VCaP (cell line): Measurements from ENCODE around the gene SCGB1C2.
"Not testable (repeated sequence)": the region's sequence is repeated elsewhere in the genome, so short reads cannot be mapped to it uniquely, and the experiment has no call there.

Experiments
- H3K27ac ChIP-seq: fragments of 450-650 bp; 2 replicates; pipeline ENCODE4 v1.5.1; 2017
- TF ChIP-seq, protein P1 (sequence below): fragments of 450-650 bp; conservative IDR thresholded peaks from 2 replicates; pipeline ENCODE4 v1.5.1; 2017; ENCODE audit warnings: mild to moderate bottlenecking, moderate library complexity

The SCGB1C2 gene

DNA sequence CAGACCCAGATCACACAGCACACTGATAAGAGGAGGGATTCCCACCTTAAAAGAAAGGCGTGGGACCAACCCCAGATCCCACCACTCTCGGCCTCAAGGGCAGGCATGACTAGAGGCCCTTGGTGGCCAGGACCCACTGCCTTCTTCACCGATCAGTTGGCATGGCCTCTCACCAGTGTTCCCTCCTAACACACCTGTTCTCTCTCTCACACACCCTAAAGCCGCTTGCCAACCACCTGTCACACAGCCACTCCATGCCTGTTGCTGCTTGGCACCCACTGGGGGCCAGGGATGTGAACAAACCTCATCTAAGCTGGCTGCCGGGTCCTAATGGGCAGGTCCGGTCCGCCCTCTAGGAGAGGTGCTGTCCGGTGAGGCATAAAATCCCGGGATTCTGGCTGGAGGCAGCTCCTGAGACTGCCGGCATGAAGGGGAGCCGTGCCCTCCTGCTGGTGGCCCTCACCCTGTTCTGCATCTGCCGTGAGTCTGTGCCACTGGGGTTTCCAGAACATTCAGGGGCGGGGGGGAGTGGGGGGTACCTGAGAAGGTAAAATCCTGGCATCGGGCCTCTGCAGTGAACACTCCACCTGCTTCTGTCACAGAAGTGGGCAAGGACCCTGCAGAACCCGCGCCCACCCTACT, at the start of gene SCGB1C2:
SCGB1C2 (plus strand) TSS at position 404 of the 642 bp plus-strand sequence; CDS start at position 426, 22 bp downstream.
- not testable (repeated sequence) for H3K27ac ChIP-seq

DNA sequence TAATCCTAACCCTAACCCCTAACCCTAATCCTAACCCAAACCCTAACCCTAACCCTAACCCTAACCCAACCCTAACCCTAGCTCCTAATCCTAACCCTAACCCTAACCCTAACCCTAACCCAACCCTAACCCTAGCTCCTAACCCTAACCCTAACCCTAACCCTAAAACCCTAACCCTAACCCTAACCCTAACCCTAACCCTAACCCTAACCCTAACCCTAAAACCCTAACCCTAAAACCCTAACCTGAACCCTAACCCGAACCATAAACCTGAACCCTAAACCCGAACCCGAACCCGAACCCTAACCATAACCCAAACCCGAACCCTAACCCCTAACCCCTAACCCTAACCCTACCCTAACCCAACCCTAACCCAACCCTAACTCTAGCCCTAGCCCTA, 24.3 kb upstream of the SCGB1C2 start:
- H3K27ac ChIP-seq = not testable (repeated sequence)

DNA sequence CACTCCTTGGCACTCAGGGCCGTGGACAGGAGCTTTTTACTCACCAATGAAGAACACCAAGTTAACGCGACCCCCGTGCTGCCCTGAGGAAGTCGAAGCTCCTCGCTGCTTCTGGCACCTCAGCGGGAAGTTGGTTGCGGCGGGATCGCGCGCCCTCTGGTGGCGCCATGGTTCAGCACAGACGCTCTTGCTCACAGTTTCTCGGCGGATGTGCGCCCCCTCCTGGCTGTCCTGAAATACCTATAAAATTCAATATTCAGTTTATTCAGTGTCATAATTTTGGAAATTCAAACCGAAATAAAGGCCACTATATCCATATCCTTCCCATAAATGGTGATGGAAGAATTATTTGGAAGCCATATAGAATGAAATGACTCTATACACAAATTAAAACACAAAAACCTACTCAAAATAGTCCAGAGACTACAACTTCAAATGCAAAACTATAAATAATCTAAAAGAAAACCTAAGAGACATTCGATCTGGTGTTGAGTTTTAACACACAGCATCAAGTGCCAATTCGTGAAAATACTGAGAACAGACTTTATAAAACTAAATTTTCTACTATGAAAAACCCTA, 18.9 kb upstream of the SCGB1C2 start:
- H3K27ac ChIP-seq = not testable (repeated sequence)

DNA sequence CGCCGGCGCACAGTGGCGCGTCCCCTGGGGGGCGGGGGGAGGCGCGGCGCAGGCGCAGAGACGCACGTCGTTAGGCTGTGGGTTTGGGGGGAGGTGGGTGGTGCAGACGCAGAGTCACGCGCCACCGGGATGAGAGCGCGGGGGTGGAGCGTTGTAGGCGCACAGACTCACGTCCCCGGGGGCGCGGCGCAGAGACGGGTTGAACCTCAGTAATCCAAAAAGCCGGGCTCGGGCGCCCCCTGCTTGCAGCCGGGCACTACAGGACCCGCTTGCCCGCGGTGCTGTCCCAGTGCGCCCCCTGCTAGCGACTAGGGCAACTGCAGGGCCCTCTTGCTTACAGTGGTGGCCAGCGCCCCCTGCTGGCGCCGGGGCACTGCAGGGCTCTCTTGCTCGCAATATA, 3.4 kb upstream of the SCGB1C2 start:
- H3K27ac ChIP-seq = not testable (repeated sequence)

DNA sequence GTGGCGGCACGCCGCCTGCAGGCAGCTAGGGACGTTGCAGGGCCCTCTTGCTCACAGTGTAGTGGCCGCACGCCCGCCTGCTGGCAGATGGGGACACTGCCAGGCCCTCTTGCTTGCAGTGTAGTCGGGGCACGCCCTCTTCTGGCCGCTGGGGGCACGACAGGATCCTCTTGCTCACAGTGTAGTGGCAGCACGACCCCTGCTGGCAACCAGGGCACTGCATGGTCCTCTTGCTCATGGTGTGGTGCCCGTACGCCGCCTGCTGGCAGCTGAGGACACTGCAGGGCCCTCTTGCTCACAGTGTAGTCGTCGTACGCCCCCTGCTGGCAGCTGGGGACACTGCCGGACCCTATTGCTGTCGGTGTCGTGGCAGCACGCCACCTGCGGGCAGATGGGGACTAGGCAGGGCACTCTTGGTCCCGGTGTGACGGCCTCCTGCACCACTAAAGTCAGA, 3.0 kb upstream of the SCGB1C2 start:
- H3K27ac ChIP-seq = not testable (repeated sequence)

DNA sequence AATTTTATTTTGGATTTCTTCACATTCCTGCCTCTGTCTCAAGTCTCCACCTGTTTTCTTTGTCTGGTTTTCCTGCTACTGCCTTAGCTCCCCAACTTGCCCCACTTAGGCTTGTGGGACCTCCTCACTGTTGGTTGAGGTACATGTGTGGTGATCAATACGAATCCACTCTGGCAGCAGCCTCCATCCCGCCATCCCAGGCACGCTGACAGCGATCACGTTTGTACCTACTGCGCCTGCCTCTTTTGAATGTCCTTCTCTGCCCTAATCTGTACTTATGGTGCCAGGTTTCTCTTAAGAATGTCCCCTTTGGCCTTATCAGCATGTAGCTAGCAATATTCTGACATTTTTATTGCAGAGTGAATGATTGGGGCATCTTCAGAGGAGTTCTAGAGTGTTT, 2.3 kb upstream of the SCGB1C2 start:
- H3K27ac ChIP-seq = not testable (repeated sequence)

DNA sequence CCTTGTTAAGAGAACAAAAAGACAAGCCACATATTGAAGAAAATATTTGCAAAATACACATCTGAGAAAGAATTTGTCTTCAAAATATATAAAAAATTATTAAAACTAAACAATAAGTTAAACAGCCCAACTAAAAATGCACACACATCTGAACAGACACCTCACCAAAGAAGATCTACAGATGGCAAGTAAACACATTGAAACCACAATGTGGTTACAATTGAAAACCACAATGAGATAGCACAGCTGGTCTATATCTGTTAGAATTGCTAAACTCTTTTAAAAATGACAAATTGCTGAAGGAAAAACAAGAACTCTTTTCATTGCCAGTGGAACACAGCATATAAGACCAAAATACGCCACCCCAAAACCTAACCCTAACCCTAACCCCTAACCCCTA, 1.5 kb upstream of the SCGB1C2 start:
- not testable (repeated sequence) for H3K27ac ChIP-seq

DNA sequence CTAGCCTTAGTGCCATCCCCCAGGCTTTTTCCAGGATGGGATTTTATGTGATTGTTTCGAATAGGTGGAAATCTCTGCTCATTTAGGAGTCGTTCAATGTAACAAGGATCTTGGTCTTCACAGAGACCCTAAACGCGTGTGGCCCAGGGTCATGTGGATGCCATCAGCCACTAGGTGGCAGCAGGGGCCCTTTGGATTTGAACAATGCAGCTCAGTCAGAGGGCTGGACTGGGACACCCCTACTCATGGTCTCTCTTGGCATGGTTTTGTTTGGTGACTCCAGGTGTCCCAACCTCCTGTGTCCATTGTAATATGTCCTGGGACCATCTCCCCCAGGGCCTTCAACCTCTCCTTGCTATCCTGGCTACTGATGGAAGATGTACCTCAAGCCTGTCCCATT, 838 bp upstream of the SCGB1C2 start:
- H3K27ac ChIP-seq = not testable (repeated sequence)
- TF ChIP-seq, protein P1, sequence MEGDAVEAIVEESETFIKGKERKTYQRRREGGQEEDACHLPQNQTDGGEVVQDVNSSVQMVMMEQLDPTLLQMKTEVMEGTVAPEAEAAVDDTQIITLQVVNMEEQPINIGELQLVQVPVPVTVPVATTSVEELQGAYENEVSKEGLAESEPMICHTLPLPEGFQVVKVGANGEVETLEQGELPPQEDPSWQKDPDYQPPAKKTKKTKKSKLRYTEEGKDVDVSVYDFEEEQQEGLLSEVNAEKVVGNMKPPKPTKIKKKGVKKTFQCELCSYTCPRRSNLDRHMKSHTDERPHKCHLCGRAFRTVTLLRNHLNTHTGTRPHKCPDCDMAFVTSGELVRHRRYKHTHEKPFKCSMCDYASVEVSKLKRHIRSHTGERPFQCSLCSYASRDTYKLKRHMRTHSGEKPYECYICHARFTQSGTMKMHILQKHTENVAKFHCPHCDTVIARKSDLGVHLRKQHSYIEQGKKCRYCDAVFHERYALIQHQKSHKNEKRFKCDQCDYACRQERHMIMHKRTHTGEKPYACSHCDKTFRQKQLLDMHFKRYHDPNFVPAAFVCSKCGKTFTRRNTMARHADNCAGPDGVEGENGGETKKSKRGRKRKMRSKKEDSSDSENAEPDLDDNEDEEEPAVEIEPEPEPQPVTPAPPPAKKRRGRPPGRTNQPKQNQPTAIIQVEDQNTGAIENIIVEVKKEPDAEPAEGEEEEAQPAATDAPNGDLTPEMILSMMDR = peak; percentile 65

DNA sequence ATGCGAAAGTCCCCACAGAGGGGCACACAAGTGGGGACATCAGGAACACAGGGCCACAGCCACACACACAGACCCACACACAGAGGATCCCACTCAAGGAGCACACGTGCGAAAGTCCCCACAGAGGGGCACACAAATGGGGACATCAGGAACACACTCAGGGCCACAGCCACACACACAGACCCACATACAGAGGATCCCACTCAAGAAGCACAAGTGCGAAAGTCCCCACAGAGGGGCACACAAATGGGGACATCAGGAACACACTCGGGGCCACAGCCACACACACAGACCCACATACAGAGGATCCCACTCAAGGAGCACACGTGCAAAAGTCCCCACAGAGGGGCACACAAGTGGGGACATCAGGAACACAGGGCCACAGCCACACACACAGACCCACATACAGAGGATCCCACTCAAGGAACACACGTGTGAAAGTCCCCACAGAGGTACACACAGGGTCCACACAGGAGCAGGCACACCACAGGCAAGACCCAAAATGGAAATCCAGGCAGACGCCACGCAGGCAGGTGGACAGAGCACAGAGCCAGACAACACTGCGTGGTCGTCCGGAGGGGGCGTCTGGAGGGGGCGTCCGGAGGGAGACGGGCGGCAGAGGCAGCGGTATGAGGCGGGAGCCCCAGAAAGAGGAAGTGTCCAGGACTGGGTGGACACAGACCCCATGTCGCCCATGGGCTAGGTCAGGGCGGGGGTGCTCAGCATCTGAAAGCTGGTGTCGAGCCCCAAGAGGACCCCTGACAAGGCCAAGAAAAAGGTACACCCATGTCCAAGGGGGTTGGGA, 2.2 kb downstream of the SCGB1C2 start:
- not testable (repeated sequence) for H3K27ac ChIP-seq

DNA sequence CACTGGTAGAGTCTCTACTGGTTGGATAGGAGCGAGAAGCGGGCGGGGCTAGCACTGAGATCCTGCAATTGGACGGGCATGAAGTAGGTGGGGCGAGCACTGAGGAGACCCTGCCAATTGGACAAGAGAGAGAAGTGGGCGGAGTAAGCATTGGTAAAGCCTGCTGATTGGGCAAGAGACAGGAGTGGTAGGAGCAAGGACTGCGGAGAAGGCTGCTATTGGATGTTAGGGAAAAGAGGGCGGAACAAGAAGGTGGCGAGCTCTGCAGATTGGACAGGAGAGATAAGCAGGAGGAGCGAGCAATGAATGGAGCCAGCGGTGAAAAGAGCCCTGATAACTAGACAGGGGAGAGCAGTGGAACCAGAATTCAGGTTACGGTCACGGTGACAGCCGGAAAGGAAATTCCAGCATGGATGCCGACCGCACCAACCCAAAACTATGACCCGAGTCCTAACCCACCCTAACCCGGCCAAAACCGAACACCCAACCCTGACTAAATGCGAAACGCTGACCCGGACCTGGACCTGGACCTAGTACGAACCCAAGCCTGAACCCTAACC, 4.8 kb downstream of the SCGB1C2 start:
- TF ChIP-seq, protein P1 = no peak
- no peak overlapping the region for H3K27ac ChIP-seq

DNA sequence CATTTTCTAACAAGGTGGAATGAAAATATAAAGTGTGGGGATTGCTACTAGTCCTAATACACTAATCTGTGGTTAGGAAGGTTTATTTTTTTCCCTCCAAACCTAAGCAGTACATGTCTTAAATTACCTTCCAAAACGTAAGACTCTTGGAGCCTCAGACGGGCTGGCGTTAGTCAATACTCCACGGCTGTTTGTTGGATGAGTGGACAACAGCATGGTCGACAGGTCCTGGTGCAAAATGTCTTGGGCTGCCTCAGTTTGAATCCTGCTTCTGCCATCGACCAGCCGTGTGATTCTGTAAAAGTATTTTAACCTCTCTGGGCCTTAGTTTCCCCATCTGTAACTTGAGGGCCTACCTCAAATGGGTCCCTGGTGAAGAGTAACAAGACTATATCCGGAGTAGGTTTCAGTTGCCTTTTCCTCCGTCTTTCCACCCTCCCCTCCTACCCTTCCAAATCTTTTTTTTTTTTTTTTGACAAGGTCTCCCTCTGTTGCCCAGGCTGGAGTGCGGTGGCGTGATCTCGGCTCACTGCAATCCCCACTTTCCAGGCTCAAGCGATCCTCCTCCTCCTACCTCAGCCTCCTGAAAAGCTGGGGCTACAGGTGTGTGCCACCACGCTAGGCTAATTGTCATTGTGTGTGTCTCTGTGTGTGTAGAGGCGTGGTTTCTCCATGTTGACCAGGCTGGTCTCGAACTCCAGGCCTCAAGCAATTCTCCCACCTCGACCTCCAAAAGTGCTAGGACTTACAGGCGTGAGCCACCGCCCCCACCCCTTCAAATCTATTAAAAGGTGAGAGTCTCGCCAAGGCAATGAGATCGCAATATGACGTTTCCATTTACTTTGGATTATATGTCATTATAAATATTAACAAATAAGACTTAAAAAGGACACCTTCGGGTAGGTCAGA, 5.8 kb downstream of the SCGB1C2 start:
- H3K27ac ChIP-seq = no peak overlapping the region
- TF ChIP-seq, protein P1 = no peak
